HG03558 (cell line): ENCODE results near the gene FOXP2.
"Not testable (repeated sequence)": the region's sequence is repeated elsewhere in the genome, so short reads cannot be mapped to it uniquely, and the experiment has no call there.

ENCODE experiments used
- ATAC-seq: cut with Tn5 transposase; IDR thresholded peaks from one replicate; pipeline ENCODE4 v1.9.1; 2021; ENCODE audit warnings: moderate number of reproducible peaks; ENCODE audit not compliant: unreplicated experiment; ENCODE audit errors: extremely low read depth

The FOXP2 gene

GRCh38 chr7:114419441-114420272, 5.0 kb downstream of the FOXP2 start:
- no peak for ATAC-seq

- ATAC-seq: no peak
Observed at GRCh38 chr7:114422507-114423501, 8.2 kb downstream of the FOXP2 start.

GRCh38 chr7:114426382-114426781, 11.8 kb downstream of the FOXP2 start:
- ATAC-seq: no peak

- no peak for ATAC-seq
Observed at GRCh38 chr7:114426824-114427223, 12.2 kb downstream of the FOXP2 start.

- ATAC-seq: no peak
Observed at GRCh38 chr7:114428211-114428610, 13.6 kb downstream of the FOXP2 start.

- ATAC-seq: no peak
Observed at GRCh38 chr7:114431189-114431588, 16.6 kb downstream of the FOXP2 start.

- no peak for ATAC-seq
Observed at GRCh38 chr7:114432061-114432460, 17.4 kb downstream of the FOXP2 start.

GRCh38 chr7:114432703-114433102, 18.1 kb downstream of the FOXP2 start:
- ATAC-seq: no peak

- ATAC-seq: no peak
Observed at GRCh38 chr7:114439581-114439980, 25.0 kb downstream of the FOXP2 start.

GRCh38 chr7:114440927-114441326, 26.3 kb downstream of the FOXP2 start:
- not testable (repeated sequence) for ATAC-seq

- no peak for ATAC-seq
Observed at GRCh38 chr7:114444196-114444595, 29.6 kb downstream of the FOXP2 start.

- no peak for ATAC-seq
Observed at GRCh38 chr7:114450431-114450830, 35.8 kb downstream of the FOXP2 start.

- ATAC-seq: no peak
Observed at GRCh38 chr7:114459574-114459973, 45.0 kb downstream of the FOXP2 start.

GRCh38 chr7:114460021-114460420, 45.4 kb downstream of the FOXP2 start:
- ATAC-seq: no peak

- no peak for ATAC-seq
Observed at GRCh38 chr7:114466917-114467316, 52.3 kb downstream of the FOXP2 start.

GRCh38 chr7:114468844-114469243, 54.2 kb downstream of the FOXP2 start:
- ATAC-seq: no peak

GRCh38 chr7:114472896-114473512, 58.4 kb downstream of the FOXP2 start:
- ATAC-seq: no peak

GRCh38 chr7:114478384-114478783, 63.8 kb downstream of the FOXP2 start:
- no peak for ATAC-seq

- ATAC-seq: no peak
Observed at GRCh38 chr7:114481999-114482398, 67.4 kb downstream of the FOXP2 start.

- ATAC-seq: no peak
Observed at GRCh38 chr7:114484226-114484625, 69.6 kb downstream of the FOXP2 start.

GRCh38 chr7:114487174-114487573, 72.6 kb downstream of the FOXP2 start:
- ATAC-seq: no peak
